Measurements from ENCODE around the gene TNFSF13. TPM values are rescaled to one million over a fixed set of nuclear protein-coding genes. Genes with fewer than 3 reads are reported as not detected.

TNFSF13 gene, protein sequence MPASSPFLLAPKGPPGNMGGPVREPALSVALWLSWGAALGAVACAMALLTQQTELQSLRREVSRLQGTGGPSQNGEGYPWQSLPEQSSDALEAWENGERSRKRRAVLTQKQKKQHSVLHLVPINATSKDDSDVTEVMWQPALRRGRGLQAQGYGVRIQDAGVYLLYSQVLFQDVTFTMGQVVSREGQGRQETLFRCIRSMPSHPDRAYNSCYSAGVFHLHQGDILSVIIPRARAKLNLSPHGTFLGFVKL
- 0.37 to 1.1 TPM (median 0.87 TPM) in 5 replicates for total RNA-seq (2022; extraction: Qiagen RNA extraction; ENCODE audit: low read depth)

GRCh38 chr17:7558544-7559319, at the start of gene TNFSF13:
Gene TNFSF13 (plus strand): TSS chr17:7558750. CDS start chr17:7559040, 290 bp downstream.

GRCh38 chr17:7548585-7549400, 9.8 kb upstream of the TNFSF13 start, which contains the start of gene TNFSF12:
Gene TNFSF12 (plus strand): TSS chr17:7549058. CDS start chr17:7549154, 96 bp downstream.

GRCh38 chr17:7561589-7562207, 3.1 kb downstream of the TNFSF13 start, which contains the start of gene SENP3:
Gene SENP3 (plus strand): TSS chr17:7561919. CDS start chr17:7563077, 1,158 bp downstream.

GRCh38 chr17:7579001-7579833, 20.7 kb downstream of the TNFSF13 start, which contains the start of gene CD68:
Gene CD68 (plus strand): TSS chr17:7579638. CDS start chr17:7579678, 40 bp downstream.

GRCh38 chr17:7583253-7584109, 24.9 kb downstream of the TNFSF13 start, which contains the start of gene MPDU1:
Gene MPDU1 (plus strand): TSS chr17:7583852. CDS start chr17:7583863, 11 bp downstream.

DNA sequence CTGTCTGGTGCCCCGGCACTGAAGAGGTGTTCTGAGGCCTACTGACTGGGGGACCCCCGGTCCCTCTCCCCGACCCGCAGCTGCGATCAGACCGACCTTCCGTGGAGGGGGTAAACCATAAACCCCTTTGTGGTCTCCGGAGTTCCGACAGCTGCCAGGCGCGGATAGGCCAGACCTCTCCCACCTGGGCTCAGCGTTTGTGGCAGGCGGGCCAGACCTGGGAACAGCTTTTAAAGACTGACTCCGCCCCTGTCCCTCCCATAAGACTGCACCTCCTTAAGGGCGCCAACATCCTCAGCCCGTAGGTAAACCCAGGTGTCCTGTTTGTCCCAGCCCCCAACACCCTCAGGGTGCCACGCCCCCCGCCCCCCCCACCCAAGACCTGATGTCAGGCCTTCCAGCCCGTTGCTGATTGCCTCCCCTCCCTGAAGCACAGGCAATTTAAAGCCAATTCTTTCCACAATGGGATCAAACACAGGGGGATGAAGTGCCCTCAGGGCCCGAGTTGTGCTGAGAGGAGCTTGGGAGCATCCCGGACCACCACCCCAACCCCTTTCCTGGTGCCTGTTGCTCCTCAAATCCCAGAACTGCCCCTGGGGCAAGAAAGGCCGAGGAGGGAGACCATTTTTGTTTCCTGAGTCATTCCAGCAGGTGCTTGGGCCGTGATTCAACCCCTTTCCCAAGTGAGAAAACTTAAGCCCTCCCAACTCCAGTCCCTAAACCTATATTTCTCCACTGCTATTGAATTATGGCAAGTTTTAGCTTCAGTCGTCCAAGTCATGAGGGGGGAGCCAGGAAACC, 31.5 kb downstream of the TNFSF13 start, which contains the start of gene SOX15:
Gene SOX15, minus strand, starts transcription at position 204 of the 801 bp plus-strand sequence. CDS start 418 bp downstream, outside the sequence.

Other genes starting within 250 kb of the TNFSF13 start
- 84.7 to 101 TPM (median 95.3 TPM) in 5 replicates for gene GPS2, start 243.4 kb upstream of the TNFSF13 start, total RNA-seq (2022; extraction: Qiagen RNA extraction; ENCODE audit: low read depth)
- 25.3 to 31.6 TPM (median 30.1 TPM) in 5 replicates for gene NEURL4, start 229.4 kb upstream of the TNFSF13 start, total RNA-seq (2022; extraction: Qiagen RNA extraction; ENCODE audit: low read depth)
- 1.7 to 5.4 TPM (median 3.1 TPM) in 5 replicates for gene ACAP1, start 222.2 kb upstream of the TNFSF13 start, total RNA-seq (2022; extraction: Qiagen RNA extraction; ENCODE audit: low read depth)
- 9.4 to 13.4 TPM (median 10.7 TPM) in 5 replicates for gene KCTD11, start 206.6 kb upstream of the TNFSF13 start, total RNA-seq (2022; extraction: Qiagen RNA extraction; ENCODE audit: low read depth)
- gene TMEM95, start 203.6 kb upstream of the TNFSF13 start, total RNA-seq (2022; extraction: Qiagen RNA extraction; ENCODE audit: low read depth) = not detected in 5 replicates
- gene TNK1, start 177.7 kb upstream of the TNFSF13 start, total RNA-seq (2022; extraction: Qiagen RNA extraction; ENCODE audit: low read depth) = 1.4 to 2.0 TPM (median 1.5 TPM) in 5 replicates
- 38.1 to 44.3 TPM (median 41.3 TPM) in 5 replicates for gene PLSCR3, start 164.2 kb upstream of the TNFSF13 start, total RNA-seq (2022; extraction: Qiagen RNA extraction; ENCODE audit: low read depth)
- gene TMEM256, start 154.7 kb upstream of the TNFSF13 start, total RNA-seq (2022; extraction: Qiagen RNA extraction; ENCODE audit: low read depth) = 202 to 227 TPM (median 216 TPM) in 5 replicates
- gene NLGN2, start 150.9 kb upstream of the TNFSF13 start, total RNA-seq (2022; extraction: Qiagen RNA extraction; ENCODE audit: low read depth) = 13.2 to 18.5 TPM (median 17.1 TPM) in 5 replicates
- 0.14 TPM in 1 of 5 replicates, not detected in the others for gene SPEM1, start 138.4 kb upstream of the TNFSF13 start, total RNA-seq (2022; extraction: Qiagen RNA extraction; ENCODE audit: low read depth)
- 0.14 TPM in 1 of 5 replicates, not detected in the others for gene SPEM2, start 133.1 kb upstream of the TNFSF13 start, total RNA-seq (2022; extraction: Qiagen RNA extraction; ENCODE audit: low read depth)
- not detected in 5 replicates for gene SPEM3, start 129.9 kb upstream of the TNFSF13 start, total RNA-seq (2022; extraction: Qiagen RNA extraction; ENCODE audit: low read depth)
- gene TMEM102, start 123.3 kb upstream of the TNFSF13 start, total RNA-seq (2022; extraction: Qiagen RNA extraction; ENCODE audit: low read depth) = 10.2 to 13.7 TPM (median 12.1 TPM) in 5 replicates
- 0.43 to 1.3 TPM (median 1.1 TPM) in 5 replicates for gene FGF11, start 119.2 kb upstream of the TNFSF13 start, total RNA-seq (2022; extraction: Qiagen RNA extraction; ENCODE audit: low read depth)
- 7.3 to 11.0 TPM (median 9.1 TPM) in 5 replicates for gene CHRNB1, start 113.7 kb upstream of the TNFSF13 start, total RNA-seq (2022; extraction: Qiagen RNA extraction; ENCODE audit: low read depth)
- gene ZBTB4, start 79.1 kb upstream of the TNFSF13 start, total RNA-seq (2022; extraction: Qiagen RNA extraction; ENCODE audit: low read depth) = 18.5 to 23.4 TPM (median 22.7 TPM) in 5 replicates
- gene SLC35G6, start 77.3 kb upstream of the TNFSF13 start, total RNA-seq (2022; extraction: Qiagen RNA extraction; ENCODE audit: low read depth) = not detected in 5 replicates
- 63.4 to 76.8 TPM (median 71.8 TPM) in 5 replicates for gene POLR2A, start 74.4 kb upstream of the TNFSF13 start, total RNA-seq (2022; extraction: Qiagen RNA extraction; ENCODE audit: low read depth)
- 9.1 to 12.2 TPM (median 10.8 TPM) in 5 replicates for gene TNFSF12, start 9.7 kb upstream of the TNFSF13 start, total RNA-seq (2022; extraction: Qiagen RNA extraction; ENCODE audit: low read depth)
- 85.2 to 101 TPM (median 93.8 TPM) in 5 replicates for gene SENP3, start 3.2 kb downstream of the TNFSF13 start, total RNA-seq (2022; extraction: Qiagen RNA extraction; ENCODE audit: low read depth)
- gene CD68, start 20.9 kb downstream of the TNFSF13 start, total RNA-seq (2022; extraction: Qiagen RNA extraction; ENCODE audit: low read depth) = 25.6 to 35.0 TPM (median 28.2 TPM) in 5 replicates
- 112 to 145 TPM (median 126 TPM) in 5 replicates for gene MPDU1, start 25.1 kb downstream of the TNFSF13 start, total RNA-seq (2022; extraction: Qiagen RNA extraction; ENCODE audit: low read depth)
- gene SOX15, start 31.3 kb downstream of the TNFSF13 start, total RNA-seq (2022; extraction: Qiagen RNA extraction; ENCODE audit: low read depth) = 0.13 to 0.30 TPM (median 0.14 TPM) in 5 replicates
- gene FXR2, start 56.1 kb downstream of the TNFSF13 start, total RNA-seq (2022; extraction: Qiagen RNA extraction; ENCODE audit: low read depth) = 44.0 to 59.8 TPM (median 56.2 TPM) in 5 replicates
- gene SAT2, start 69.1 kb downstream of the TNFSF13 start, total RNA-seq (2022; extraction: Qiagen RNA extraction; ENCODE audit: low read depth) = 65.1 to 91.4 TPM (median 81.4 TPM) in 5 replicates
- 0.29 to 1.1 TPM (median 0.42 TPM) in 5 replicates for gene SHBG, start 71.4 kb downstream of the TNFSF13 start, total RNA-seq (2022; extraction: Qiagen RNA extraction; ENCODE audit: low read depth)
- gene ATP1B2, start 92.2 kb downstream of the TNFSF13 start, total RNA-seq (2022; extraction: Qiagen RNA extraction; ENCODE audit: low read depth) = 0.12 to 0.42 TPM (median 0.26 TPM) in 5 replicates
- 38.4 to 46.5 TPM (median 42.3 TPM) in 5 replicates for gene TP53, start 128.7 kb downstream of the TNFSF13 start, total RNA-seq (2022; extraction: Qiagen RNA extraction; ENCODE audit: low read depth)
- 29.3 to 48.6 TPM (median 40.8 TPM) in 5 replicates for gene WRAP53, start 129.7 kb downstream of the TNFSF13 start, total RNA-seq (2022; extraction: Qiagen RNA extraction; ENCODE audit: low read depth)
- gene EFNB3, start 146.5 kb downstream of the TNFSF13 start, total RNA-seq (2022; extraction: Qiagen RNA extraction; ENCODE audit: low read depth) = 1.3 to 1.6 TPM (median 1.5 TPM) in 5 replicates
- 0.01 to 0.10 TPM (median 0.05 TPM) in 4 of 5 replicates, not detected in the other for gene DNAH2, start 159.0 kb downstream of the TNFSF13 start, total RNA-seq (2022; extraction: Qiagen RNA extraction; ENCODE audit: low read depth)

Measured in A549 treated with GW870086 at 1 μM for 4 hours (cell line).